ENCODE data around the gene SEC14L2. TPM values are rescaled to one million over a fixed set of nuclear protein-coding genes. Genes with fewer than 3 reads are reported as not detected.
A peak's percentile ranks its signal among the peaks of the same experiment; 100 is the strongest.

Gene SEC14L2
- total RNA-seq, 1 donor from 2014 or later, result 0.40 TPM

GRCh38 chr22:30439226-30439625, 42.4 kb downstream of the SEC14L2 start:
- H3K4me1 Mint-ChIP-seq, result peaks cover 23% of the 10 kb centered on the region
- intact Hi-C loops (cut with micrococcal nuclease), result no loop called here
- H3K27ac Mint-ChIP-seq, result no peak overlapping the region
- peaks cover 30% of the 10 kb centered on the region for H3K27me3 Mint-ChIP-seq
- POLR2A ChIA-PET, result no interaction called here
- DNase-seq, result no peak
- H3K36me3 Mint-ChIP-seq (ENCODE audit: low read depth), result peaks cover 4% of the 10 kb centered on the region
- CTCF ChIA-PET, result no interaction called here
- H3K9me3 Mint-ChIP-seq, result peaks cover 10% of the 10 kb centered on the region
- no peak for TF ChIP-seq CTCF (IDR thresholded peaks at IDR 0.05)
- no peak overlapping the region for H3K4me3 Mint-ChIP-seq
- ATAC-seq (ENCODE audit: low read depth), result no peak

GRCh38 chr22:30439836-30440235, 43.0 kb downstream of the SEC14L2 start:
- Mint-ChIP-seq H3K4me1 (peaks cover 20% of the 10 kb centered on the region), H3K27ac (no peak overlapping the region), H3K36me3 (ENCODE audit: low read depth) (peaks cover 4% of the 10 kb centered on the region), H3K4me3 (no peak overlapping the region), H3K9me3 (peaks cover 10% of the 10 kb centered on the region), H3K27me3 (peaks cover 31% of the 10 kb centered on the region)
- ChIA-PET POLR2A (no interaction called here), CTCF (interaction anchor here (0.9 kb wide), 1 partner anchor 16 kb away, joined by 3 read pairs; no protein-coding TSS in a partner anchor)
- intact Hi-C loops (cut with micrococcal nuclease), result no loop called here
- no peak for TF ChIP-seq CTCF (IDR thresholded peaks at IDR 0.05)
- ATAC-seq (ENCODE audit: low read depth) (no peak), DNase-seq (no peak)

GRCh38 chr22:30441088-30441487, 44.3 kb downstream of the SEC14L2 start:
- Mint-ChIP-seq H3K4me3 (no peak overlapping the region), H3K27me3 (peaks cover 36% of the 10 kb centered on the region), H3K36me3 (ENCODE audit: low read depth) (no peaks in the 10 kb centered on the region), H3K27ac (no peak overlapping the region), H3K4me1 (peaks cover 12% of the 10 kb centered on the region), H3K9me3 (peaks cover 6% of the 10 kb centered on the region)
- POLR2A ChIA-PET, result no interaction called here
- CTCF ChIA-PET, result no interaction called here
- no peak for DNase-seq
- no peak for ATAC-seq (ENCODE audit: low read depth)
- intact Hi-C loops (cut with micrococcal nuclease), result no loop called here
- TF ChIP-seq CTCF (IDR thresholded peaks at IDR 0.05), result no peak

- Mint-ChIP-seq H3K4me3 (no peak overlapping the region), H3K4me1 (peaks cover 11% of the 10 kb centered on the region), H3K27me3 (peaks cover 44% of the 10 kb centered on the region), H3K27ac (no peak overlapping the region), H3K9me3 (peaks cover 5% of the 10 kb centered on the region), H3K36me3 (ENCODE audit: low read depth) (no peaks in the 10 kb centered on the region)
- POLR2A ChIA-PET, result no interaction called here
- ATAC-seq (ENCODE audit: low read depth), result peak; percentile 71
- peak; percentile 22 for TF ChIP-seq CTCF (IDR thresholded peaks at IDR 0.05)
- DNase-seq, result no peak
- CTCF ChIA-PET, result no interaction called here
- intact Hi-C loops (cut with micrococcal nuclease), result loop anchor here (1.0 to 2.0 kb wide), 2 partner anchors 40 to 158 kb away; no protein-coding TSS in a partner anchor
Measured at GRCh38 chr22:30444632-30445437, 48.0 kb downstream of the SEC14L2 start.

- Mint-ChIP-seq H3K27ac (no peak overlapping the region), H3K27me3 (peaks cover 40% of the 10 kb centered on the region), H3K9me3 (peaks cover 5% of the 10 kb centered on the region), H3K4me1 (peaks cover 11% of the 10 kb centered on the region), H3K4me3 (no peak overlapping the region), H3K36me3 (ENCODE audit: low read depth) (no peaks in the 10 kb centered on the region)
- ATAC-seq (ENCODE audit: low read depth), result no peak
- ChIA-PET CTCF (no interaction called here), POLR2A (no interaction called here)
- intact Hi-C loops (cut with micrococcal nuclease), result loop anchor here (1.0 to 2.0 kb wide), 2 partner anchors 40 to 157 kb away; no protein-coding TSS in a partner anchor
- no peak for DNase-seq
- peak; percentile 6 for TF ChIP-seq CTCF (IDR thresholded peaks at IDR 0.05)
Measured at GRCh38 chr22:30445438-30446145, 48.8 kb downstream of the SEC14L2 start.
